Measurements from ENCODE around the gene SFXN5. TPM values are rescaled to one million over a fixed set of nuclear protein-coding genes. Genes with fewer than 3 reads are reported as not detected.

Gene SFXN5
- total RNA-seq, 1 experiment from 2014 or later = 27.8 TPM

DNA sequence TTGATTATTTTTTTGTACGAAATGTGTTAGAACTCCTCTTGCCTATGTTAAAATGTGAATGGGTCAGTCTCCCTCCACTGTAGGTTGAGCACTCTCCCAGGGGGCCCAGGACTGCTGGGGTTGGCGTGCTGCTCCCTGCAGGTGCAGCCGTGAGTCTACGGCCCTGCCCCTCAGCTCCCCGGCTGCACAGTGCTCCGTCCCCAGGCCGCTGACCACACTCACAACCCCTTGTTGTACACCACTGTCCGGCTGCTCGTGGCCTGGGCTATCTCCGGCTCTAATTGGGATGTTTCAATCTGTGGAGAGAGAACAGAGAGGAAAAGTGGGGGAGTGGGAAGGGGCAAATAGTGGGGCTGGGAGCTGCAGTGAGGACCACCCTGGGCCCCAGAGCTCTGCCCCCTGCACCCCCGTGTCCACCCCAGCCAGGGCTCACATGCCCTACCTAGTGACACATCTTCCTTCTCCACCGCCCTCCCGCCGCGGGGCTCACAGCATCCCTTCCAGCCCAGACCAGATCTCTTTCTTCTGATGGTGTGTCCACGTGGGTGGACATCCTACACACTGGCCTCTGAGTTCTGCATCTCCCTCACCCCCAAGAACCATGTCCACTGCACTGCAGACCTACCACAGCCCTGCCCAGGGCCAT lies 126.6 kb downstream of the SFXN5 start:
- intact Hi-C loops (cut with micrococcal nuclease; ENCODE audit: unreplicated experiment) = no loop called here
- ATAC-seq = no peak
- no TSS peak for BruUV-seq (replicated peaks)
- in situ Hi-C loops (cut with HindIII; ENCODE audit: low pct_unique_long_range_greater_than_20kb, low sequenced_read_pairs) = no loop called here
- Histone ChIP-seq H3K4me1 (ENCODE audit: control insufficient read depth, insufficient read depth, low read length) (no peaks in the 10 kb centered on the region), H3K36me3 (ENCODE audit: control insufficient read depth, insufficient read depth, low read length) (no peaks in the 10 kb centered on the region), H3K27me3 (ENCODE audit: control insufficient read depth, insufficient read depth, low read length) (no peaks in the 10 kb centered on the region), H3K9me3 (ENCODE audit: control insufficient read depth, insufficient read depth, low read depth, low read length) (no peaks in the 10 kb centered on the region), H3K27ac (ENCODE audit: low read length) (no peak overlapping the region), H3K4me3 (ENCODE audit: low read depth in 2 of 2, low read length in 2 of 2) (no peak overlapping the region)
- ChIA-PET CTCF (no interaction called here), POLR2A (no interaction called here)
- TF ChIP-seq, protein P1, sequence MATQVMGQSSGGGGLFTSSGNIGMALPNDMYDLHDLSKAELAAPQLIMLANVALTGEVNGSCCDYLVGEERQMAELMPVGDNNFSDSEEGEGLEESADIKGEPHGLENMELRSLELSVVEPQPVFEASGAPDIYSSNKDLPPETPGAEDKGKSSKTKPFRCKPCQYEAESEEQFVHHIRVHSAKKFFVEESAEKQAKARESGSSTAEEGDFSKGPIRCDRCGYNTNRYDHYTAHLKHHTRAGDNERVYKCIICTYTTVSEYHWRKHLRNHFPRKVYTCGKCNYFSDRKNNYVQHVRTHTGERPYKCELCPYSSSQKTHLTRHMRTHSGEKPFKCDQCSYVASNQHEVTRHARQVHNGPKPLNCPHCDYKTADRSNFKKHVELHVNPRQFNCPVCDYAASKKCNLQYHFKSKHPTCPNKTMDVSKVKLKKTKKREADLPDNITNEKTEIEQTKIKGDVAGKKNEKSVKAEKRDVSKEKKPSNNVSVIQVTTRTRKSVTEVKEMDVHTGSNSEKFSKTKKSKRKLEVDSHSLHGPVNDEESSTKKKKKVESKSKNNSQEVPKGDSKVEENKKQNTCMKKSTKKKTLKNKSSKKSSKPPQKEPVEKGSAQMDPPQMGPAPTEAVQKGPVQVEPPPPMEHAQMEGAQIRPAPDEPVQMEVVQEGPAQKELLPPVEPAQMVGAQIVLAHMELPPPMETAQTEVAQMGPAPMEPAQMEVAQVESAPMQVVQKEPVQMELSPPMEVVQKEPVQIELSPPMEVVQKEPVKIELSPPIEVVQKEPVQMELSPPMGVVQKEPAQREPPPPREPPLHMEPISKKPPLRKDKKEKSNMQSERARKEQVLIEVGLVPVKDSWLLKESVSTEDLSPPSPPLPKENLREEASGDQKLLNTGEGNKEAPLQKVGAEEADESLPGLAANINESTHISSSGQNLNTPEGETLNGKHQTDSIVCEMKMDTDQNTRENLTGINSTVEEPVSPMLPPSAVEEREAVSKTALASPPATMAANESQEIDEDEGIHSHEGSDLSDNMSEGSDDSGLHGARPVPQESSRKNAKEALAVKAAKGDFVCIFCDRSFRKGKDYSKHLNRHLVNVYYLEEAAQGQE (IDR thresholded peaks at IDR 0.05; ENCODE audit: insufficient read depth in 1 of 2, low read depth in 2 of 2, low read length in 1 of 2) = no peak
- TF ChIP-seq SIN3A (IDR thresholded peaks at IDR 0.05; ENCODE audit: borderline replicate concordance, insufficient read depth, low read depth, low read length) (no peak), TCF7L2 (IDR thresholded peaks at IDR 0.05; ENCODE audit: low read depth, low read length) (no peak), POLR2AphosphoS5 (IDR thresholded peaks at IDR 0.05; ENCODE audit: low read depth, low read length) (no peak)
- TF ChIP-seq, protein P2, sequence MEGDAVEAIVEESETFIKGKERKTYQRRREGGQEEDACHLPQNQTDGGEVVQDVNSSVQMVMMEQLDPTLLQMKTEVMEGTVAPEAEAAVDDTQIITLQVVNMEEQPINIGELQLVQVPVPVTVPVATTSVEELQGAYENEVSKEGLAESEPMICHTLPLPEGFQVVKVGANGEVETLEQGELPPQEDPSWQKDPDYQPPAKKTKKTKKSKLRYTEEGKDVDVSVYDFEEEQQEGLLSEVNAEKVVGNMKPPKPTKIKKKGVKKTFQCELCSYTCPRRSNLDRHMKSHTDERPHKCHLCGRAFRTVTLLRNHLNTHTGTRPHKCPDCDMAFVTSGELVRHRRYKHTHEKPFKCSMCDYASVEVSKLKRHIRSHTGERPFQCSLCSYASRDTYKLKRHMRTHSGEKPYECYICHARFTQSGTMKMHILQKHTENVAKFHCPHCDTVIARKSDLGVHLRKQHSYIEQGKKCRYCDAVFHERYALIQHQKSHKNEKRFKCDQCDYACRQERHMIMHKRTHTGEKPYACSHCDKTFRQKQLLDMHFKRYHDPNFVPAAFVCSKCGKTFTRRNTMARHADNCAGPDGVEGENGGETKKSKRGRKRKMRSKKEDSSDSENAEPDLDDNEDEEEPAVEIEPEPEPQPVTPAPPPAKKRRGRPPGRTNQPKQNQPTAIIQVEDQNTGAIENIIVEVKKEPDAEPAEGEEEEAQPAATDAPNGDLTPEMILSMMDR (IDR thresholded peaks at IDR 0.05) = no peak
- no peak for DNase-seq (ENCODE audit: low read depth, low spot score)

DNA sequence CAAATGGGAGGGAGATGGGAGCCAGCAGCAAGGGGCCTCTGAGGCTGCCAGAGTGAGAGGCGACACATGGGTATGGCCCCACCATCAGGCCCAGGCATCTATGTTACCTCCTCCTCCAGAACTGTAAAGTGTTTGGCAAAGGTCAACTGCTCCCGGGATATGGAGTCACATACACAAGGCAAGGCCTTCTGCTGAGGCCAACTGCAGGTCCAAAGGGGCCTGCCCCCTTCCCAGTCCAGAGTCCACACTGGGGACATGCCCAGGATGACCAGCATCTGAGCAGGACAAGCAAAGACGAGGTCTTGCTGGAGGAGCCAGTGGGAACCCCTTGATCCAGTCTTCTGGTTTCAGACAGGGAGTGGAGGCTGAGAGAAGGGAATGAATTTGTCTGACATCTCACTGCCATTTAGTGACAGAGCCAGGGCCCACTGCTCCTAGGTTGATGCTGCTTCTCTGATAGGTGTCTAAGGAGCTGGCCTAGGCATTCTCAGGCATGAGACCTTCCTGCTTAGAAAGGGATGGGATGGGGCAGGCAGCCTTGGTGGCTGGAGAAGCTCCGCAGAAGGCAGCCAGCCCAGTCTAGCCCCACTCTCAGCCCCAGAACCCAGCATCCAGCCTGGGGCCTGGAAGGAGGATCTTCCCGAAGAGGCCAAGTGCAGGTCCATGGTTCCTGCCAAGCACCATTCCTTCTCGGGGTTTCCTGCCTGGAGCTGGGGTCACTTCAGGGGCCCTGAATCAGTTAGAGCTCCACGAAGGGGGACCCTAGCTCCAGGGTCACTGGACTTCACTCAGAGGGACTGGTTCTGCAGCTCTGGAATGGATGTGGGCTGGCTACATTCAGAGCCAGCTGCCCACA lies 127.7 kb downstream of the SFXN5 start:
- TF ChIP-seq, protein P2 (IDR thresholded peaks at IDR 0.05) = no peak
- TF ChIP-seq, protein P1 (IDR thresholded peaks at IDR 0.05; ENCODE audit: insufficient read depth in 1 of 2, low read depth in 2 of 2, low read length in 1 of 2) = no peak
- TF ChIP-seq POLR2AphosphoS5 (IDR thresholded peaks at IDR 0.05; ENCODE audit: low read depth, low read length) (no peak), TCF7L2 (IDR thresholded peaks at IDR 0.05; ENCODE audit: low read depth, low read length) (no peak), SIN3A (IDR thresholded peaks at IDR 0.05; ENCODE audit: borderline replicate concordance, insufficient read depth, low read depth, low read length) (no peak)
- ATAC-seq (no peak), DNase-seq (ENCODE audit: low read depth, low spot score) (no peak)
- intact Hi-C loops (cut with micrococcal nuclease; ENCODE audit: unreplicated experiment) (no loop called here), in situ Hi-C loops (cut with HindIII; ENCODE audit: low pct_unique_long_range_greater_than_20kb, low sequenced_read_pairs) (no loop called here)
- Histone ChIP-seq H3K9me3 (ENCODE audit: control insufficient read depth, insufficient read depth, low read depth, low read length) (no peaks in the 10 kb centered on the region), H3K4me1 (ENCODE audit: control insufficient read depth, insufficient read depth, low read length) (no peaks in the 10 kb centered on the region), H3K4me3 (ENCODE audit: low read depth in 2 of 2, low read length in 2 of 2) (no peak overlapping the region), H3K27ac (ENCODE audit: low read length) (no peak overlapping the region), H3K27me3 (ENCODE audit: control insufficient read depth, insufficient read depth, low read length) (no peaks in the 10 kb centered on the region), H3K36me3 (ENCODE audit: control insufficient read depth, insufficient read depth, low read length) (no peaks in the 10 kb centered on the region)
- POLR2A ChIA-PET = no interaction called here
- no TSS peak for BruUV-seq (replicated peaks)
- CTCF ChIA-PET = no interaction called here

All from Panc1 (cell line).